Ovary (tissue), 9 donors: ENCODE results near the gene MORN1. TPM values are rescaled to one million over a fixed set of nuclear protein-coding genes. Genes with fewer than 3 reads are reported as not detected.

Experiments
- DNase-seq, 5 donors: peaks; one replicate each; pipeline ENCODE4 v3.0.0-alpha.2; 2019 to 2020
- H3K27ac ChIP-seq, 2 donors: fragments of 200-600 bp; one replicate each; pipeline versions ENCODE4 v1.5.1 to v1.8.0; 2019 to 2022
- H3K27me3 ChIP-seq: fragments of 200-600 bp; one replicate; pipeline ENCODE4 v1.8.0; 2022
- H3K36me3 ChIP-seq: fragments of 200-600 bp; sonication (generic); one replicate; pipeline ENCODE4 v1.5.1; 2019
- H3K4me1 ChIP-seq: one replicate; pipeline ENCODE4 v1.8.1; 2013; ENCODE audit warnings: mild to moderate bottlenecking, moderate library complexity; ENCODE audit not compliant: insufficient read depth
- H3K4me3 ChIP-seq: fragments of 200-600 bp; sonication (generic); one replicate; pipeline ENCODE4 v1.5.1; 2017
- H3K9me3 ChIP-seq, 2 donors: fragments of 200-600 bp in 1 of 2; sonication (generic) in 1 of 2; one replicate each; pipeline versions ENCODE4 v1.5.1 to v1.8.1; 2013 to 2019; ENCODE audit warnings: mild to moderate bottlenecking in 1 of 2, moderate library complexity in 1 of 2
- EP300 ChIP-seq: sonication (generic); formaldehyde crosslinking; IDR thresholded peaks from one replicate; pipeline ENCODE4 v1.6.1; 2017; ENCODE audit warnings: antibody characterized with exemption
- POLR2A ChIP-seq: fragments of 450-650 bp; IDR thresholded peaks from one replicate; pipeline ENCODE4 v1.6.1; 2017; ENCODE audit warnings: antibody characterized with exemption, mild to moderate bottlenecking, moderate library complexity
- WGBS, 3 donors: extraction: QIAGEN DNeasy Blood & Tissue Kit in 1 of 3; methylation state at CpG; one replicate each; pipeline versions ENCODE4 v1.1.5 to v1.1.7; 2013 to 2017; 5-methylcytosine and 5-hydroxymethylcytosine counted together
- intact Hi-C, 4 donors: fragments of 100-400 bp; cut with DNase I; formaldehyde crosslinking; loops; one replicate each; pipeline versions ENCODE4 v1.11.0 to v1.15.1; 2022 to 2023
- polyA plus RNA-seq, 2 donors: library from polyadenylated mRNA; stranded (reverse); fragments of 200-250 nt in 1 of 2; fragments of 350-450 nt in 1 of 2; fragmentation: Illumina TruSeq in 1 of 2; extraction: RNeasy Lipid Tissue Mini Kit (QIAGEN cat#74804) in 1 of 2; gene quantifications; one replicate each; pipeline ENCODE4 v1.2.3, GENCODE V29; 2013 to 2014
- total RNA-seq, 7 donors: library from RNA; depleted of rRNA in 2 of 7; stranded (reverse); fragments of >200 nt in 2 of 7; fragmentation: NEBNext Ultra II Directional in 3 of 7; extraction: Animal tissue kit (Norgen Biotek cat#: 25700) in 3 of 7; gene quantifications; one replicate each; pipeline versions ENCODE4 v1.1.0 to v1.2.4, GENCODE V29; 2016 to 2023
- TF ChIP-seq, protein P1 (sequence below), 3 donors: fragments of 450-650 bp in 2 of 3; fragments of 200-600 bp in 1 of 3; IDR thresholded peaks; one replicate each; pipeline versions ENCODE4 v1.5.1 to v1.8.0; 2016 to 2022; ENCODE audit warnings: antibody characterized with exemption in 3 of 3, mild to moderate bottlenecking in 1 of 3
- donor health status: DM: no; HTN: no; CAD: no; lungs with moderate emphysema.
- donor health status: DM: no; HTN: no; CAD: no.
- donor health status: Bipolar disorder and iron deficiency.
- donor health status: DM: yes; HTN: yes; CAD: no.
- donor health status: DM: no; HTN: no; CAD: no.
- donor health status: DM: yes; HTN: yes; CAD: no.

The MORN1 gene
- total and polyA plus RNA-seq, 9 donors = 1.7 to 24.2 (median 17.7) TPM

DNA sequence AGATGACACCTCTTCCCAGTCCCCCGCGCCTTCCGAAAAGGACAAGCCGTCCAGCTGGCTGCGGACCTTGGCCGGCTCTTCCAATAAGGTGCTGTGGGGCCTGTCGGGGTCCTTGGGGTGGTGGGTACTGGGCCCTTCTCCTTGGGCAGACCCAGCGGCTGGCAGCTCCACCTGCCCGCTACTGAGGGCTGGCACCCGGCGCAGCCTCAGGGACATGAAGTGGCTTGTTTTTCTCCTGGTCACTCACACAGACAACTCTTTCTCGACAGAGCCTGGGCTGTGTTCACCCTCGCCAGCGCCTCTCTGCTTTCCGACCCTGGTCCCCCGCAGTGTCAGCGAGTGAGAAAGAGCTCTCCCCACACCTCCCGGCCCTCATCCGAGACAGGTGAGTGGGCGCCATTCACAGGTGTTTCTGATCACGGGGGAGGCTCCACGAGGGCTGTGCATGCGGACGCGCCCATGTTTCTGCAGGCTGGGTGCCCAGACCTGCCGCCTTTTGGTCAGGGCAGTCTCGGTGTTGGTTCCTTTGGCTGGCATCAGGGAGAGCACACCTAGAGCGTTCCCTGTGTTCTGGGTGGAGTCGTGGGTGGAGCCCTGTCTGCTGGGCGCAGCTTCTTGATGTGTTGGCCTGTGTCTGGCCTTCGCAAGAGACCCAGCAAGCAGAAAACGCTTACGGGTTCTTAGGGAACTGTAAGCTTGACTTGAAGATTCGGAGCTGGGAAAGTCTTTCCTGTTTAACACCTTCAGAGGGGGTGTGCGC is 88.2 kb downstream of the MORN1 start:
- H3K36me3 ChIP-seq = no peaks in the 10 kb centered on the region
- H3K27ac ChIP-seq = no peak overlapping the region
- 89% methylated on average over 35 of the region's 35 CpGs for WGBS, 3 donors
- no peaks in the 10 kb centered on the region for H3K27me3 ChIP-seq
- no peaks in the 10 kb centered on the region for H3K9me3 ChIP-seq
- intact Hi-C loops = no loop called here
- peaks cover 12% of the 10 kb centered on the region for H3K4me1 ChIP-seq
- TF ChIP-seq, protein P1, sequence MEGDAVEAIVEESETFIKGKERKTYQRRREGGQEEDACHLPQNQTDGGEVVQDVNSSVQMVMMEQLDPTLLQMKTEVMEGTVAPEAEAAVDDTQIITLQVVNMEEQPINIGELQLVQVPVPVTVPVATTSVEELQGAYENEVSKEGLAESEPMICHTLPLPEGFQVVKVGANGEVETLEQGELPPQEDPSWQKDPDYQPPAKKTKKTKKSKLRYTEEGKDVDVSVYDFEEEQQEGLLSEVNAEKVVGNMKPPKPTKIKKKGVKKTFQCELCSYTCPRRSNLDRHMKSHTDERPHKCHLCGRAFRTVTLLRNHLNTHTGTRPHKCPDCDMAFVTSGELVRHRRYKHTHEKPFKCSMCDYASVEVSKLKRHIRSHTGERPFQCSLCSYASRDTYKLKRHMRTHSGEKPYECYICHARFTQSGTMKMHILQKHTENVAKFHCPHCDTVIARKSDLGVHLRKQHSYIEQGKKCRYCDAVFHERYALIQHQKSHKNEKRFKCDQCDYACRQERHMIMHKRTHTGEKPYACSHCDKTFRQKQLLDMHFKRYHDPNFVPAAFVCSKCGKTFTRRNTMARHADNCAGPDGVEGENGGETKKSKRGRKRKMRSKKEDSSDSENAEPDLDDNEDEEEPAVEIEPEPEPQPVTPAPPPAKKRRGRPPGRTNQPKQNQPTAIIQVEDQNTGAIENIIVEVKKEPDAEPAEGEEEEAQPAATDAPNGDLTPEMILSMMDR (IDR thresholded peaks at IDR 0.05) = no peak
- TF ChIP-seq EP300 (no peak), POLR2A (no peak)
- no peak for DNase-seq
- H3K4me3 ChIP-seq = no peak overlapping the region

DNA sequence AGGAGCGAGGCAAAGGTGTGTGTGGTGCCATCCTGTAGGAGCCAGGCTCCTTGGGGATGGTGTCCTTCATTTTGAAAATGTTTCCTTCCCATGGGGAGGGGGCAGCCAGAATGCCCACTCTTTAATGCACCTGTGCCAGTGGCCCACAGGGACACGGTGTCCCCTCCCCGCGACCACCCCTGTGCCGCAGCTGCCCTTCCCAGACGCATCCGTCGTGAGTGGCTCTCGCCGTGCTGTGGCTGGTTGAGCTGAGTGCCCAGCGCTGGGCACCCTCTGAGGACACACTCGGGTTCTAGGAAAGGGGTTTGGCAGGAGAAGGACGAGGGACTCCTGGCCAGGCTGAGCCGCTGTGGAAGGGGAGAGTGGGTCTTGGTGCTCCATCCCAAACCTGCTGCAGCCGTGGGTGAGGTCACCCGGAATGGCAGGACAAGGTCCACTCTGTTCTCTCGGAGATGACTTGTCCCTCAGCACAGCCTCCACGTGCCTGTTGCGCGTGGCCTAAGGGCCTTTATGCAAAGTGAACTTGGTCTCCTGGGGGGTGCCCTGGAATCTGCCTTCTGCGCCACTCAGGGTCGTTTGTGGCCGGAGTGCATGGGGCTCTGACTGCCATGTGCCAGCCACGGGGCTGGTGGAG is 88.9 kb downstream of the MORN1 start:
- Histone ChIP-seq H3K27ac (no peak overlapping the region), H3K27me3 (no peaks in the 10 kb centered on the region), H3K36me3 (no peaks in the 10 kb centered on the region), H3K4me3 (no peak overlapping the region), H3K4me1 (peaks cover 15% of the 10 kb centered on the region), H3K9me3 (no peaks in the 10 kb centered on the region)
- TF ChIP-seq EP300 (no peak), POLR2A (no peak)
- intact Hi-C loops = no loop called here
- DNase-seq = no peak
- WGBS, 3 donors = 83 to 91% (median 87%) methylated on average over 20 to 24 of the region's 24 CpGs

DNA sequence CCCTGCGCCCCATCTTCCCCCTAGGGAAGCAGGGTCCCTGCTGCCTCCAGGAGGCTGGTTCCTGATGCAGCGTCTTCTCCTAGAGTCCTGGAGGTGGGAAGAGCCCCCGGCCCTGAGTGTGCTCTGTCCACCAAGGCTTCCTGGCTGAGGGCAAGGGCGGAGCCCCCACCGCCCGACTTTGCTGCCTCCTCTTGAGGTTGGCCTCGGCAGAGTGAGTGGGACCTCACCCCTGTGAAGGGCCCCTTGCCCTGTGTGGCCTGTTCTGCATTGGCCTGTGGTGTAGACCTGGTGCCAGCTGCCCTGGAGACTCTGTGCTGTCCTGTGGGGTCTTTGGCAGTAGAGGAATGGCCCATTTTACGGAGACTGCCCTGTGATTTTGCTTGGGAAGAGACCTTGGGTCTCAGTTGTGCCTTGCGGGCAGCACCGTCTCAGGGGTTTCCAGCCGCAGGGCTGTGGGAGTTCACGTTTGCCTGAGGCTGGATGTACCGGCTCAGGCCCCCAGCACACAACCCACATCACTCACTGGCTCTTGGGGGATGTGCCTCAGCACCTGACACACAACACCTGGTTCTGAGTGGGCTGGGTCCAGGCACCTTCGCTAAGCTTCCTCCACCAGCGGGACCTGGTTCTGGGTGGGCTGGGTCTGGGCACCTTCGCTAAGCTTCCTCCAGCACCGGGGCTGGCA is 89.6 kb downstream of the MORN1 start:
- no peaks in the 10 kb centered on the region for H3K27me3 ChIP-seq
- intact Hi-C loops = no loop called here
- H3K9me3 ChIP-seq = no peaks in the 10 kb centered on the region
- no peak overlapping the region for H3K4me3 ChIP-seq
- 83 to 86% (median 84%) methylated on average over 11 to 17 of the region's 17 CpGs for WGBS, 3 donors
- H3K4me1 ChIP-seq = peaks cover 16% of the 10 kb centered on the region
- no peak for TF ChIP-seq POLR2A
- no peaks in the 10 kb centered on the region for H3K36me3 ChIP-seq
- H3K27ac ChIP-seq = no peak overlapping the region
- no peak for DNase-seq

DNA sequence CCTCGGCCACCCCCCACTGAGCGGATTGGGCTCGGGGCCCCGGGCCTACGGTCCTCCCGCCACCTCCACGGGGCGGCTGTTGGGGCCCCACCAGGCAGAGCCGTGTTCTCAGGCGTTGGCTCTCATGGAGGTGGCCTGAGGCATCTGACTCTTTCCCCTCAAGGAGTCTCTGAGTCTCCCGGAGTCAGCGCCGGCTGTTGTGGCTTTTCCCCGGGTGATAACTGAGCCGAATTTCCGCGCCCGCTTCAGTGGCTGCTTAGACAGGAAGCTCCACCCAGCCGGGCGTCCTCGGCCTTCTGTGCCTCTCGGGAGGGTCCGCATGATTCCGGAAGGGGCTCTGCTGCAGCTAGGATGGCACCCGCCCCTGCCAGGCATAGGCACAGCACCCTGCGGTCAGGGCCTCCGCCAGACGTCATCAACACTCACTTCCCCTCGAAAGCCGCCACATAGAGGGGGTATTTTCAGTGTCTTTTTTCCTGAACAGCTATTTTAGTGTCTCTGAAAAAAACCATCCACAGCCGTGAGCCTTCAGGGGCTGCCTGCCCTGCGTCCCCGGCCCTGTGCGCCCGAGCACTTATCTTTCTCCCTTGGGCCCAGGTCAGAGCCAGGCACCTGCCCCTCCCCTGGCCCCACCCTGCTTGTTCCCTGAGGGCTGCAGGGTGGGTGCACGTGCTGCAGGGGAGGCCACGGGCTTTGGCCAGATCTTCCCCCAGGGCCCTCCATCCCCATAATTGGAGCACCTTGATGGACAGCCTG is 90.3 kb downstream of the MORN1 start:
- no peak overlapping the region for H3K4me3 ChIP-seq
- intact Hi-C loops = no loop called here
- peak in 1 of 5 donors; percentile 62 for DNase-seq
- 33 to 36% (median 34%) methylated on average over 37 of the region's 37 CpGs for WGBS, 3 donors
- peak overlapping the region in 1 of 2 donors; percentile 40 for H3K27ac ChIP-seq
- H3K4me1 ChIP-seq = peaks cover 21% of the 10 kb centered on the region
- no peaks in the 10 kb centered on the region for H3K27me3 ChIP-seq
- H3K9me3 ChIP-seq = no peaks in the 10 kb centered on the region
- no peaks in the 10 kb centered on the region for H3K36me3 ChIP-seq
- TF ChIP-seq, protein P1 (IDR thresholded peaks at IDR 0.05) = no peak
- TF ChIP-seq EP300 = no peak
- TF ChIP-seq POLR2A = no peak
